Activated CD8-positive, alpha-beta memory T cell treated with anti-CD3 and anti-CD28 coated beads, Interleukin-2, amount 50 U/mL, for 24 hours (primary cell): ENCODE results near the gene TAOK2.
A peak's percentile ranks its signal among the peaks of the same experiment; 100 is the strongest.

ENCODE experiments used
- DNase-seq: peaks from one replicate; pipeline ENCODE4 v3.0.0-alpha.2; 2020; ENCODE audit errors: extremely low read depth

TAOK2 gene

DNA sequence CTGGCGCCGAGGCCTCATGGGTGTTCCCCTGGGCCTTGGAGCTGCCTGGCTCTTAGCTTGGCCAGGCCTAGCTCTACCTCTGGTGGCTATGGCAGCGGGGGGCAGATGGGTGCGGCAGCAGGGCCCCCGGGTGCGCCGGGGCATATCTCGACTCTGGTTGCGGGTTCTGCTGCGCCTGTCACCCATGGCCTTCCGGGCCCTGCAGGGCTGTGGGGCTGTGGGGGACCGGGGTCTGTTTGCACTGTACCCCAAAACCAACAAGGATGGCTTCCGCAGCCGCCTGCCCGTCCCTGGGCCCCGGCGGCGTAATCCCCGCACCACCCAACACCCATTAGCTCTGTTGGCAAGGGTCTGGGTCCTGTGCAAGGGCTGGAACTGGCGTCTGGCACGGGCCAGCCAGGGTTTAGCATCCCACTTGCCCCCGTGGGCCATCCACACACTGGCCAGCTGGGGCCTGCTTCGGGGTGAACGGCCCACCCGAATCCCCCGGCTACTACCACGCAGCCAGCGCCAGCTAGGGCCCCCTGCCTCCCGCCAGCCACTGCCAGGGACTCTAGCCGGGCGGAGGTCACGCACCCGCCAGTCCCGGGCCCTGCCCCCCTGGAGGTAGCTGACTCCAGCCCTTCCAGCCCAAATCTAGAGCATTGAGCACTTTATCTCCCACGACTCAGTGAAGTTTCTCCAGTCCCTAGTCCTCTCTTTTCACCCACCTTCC lies 13.9 kb downstream of the TAOK2 start:
- DNase-seq = no peak

DNA sequence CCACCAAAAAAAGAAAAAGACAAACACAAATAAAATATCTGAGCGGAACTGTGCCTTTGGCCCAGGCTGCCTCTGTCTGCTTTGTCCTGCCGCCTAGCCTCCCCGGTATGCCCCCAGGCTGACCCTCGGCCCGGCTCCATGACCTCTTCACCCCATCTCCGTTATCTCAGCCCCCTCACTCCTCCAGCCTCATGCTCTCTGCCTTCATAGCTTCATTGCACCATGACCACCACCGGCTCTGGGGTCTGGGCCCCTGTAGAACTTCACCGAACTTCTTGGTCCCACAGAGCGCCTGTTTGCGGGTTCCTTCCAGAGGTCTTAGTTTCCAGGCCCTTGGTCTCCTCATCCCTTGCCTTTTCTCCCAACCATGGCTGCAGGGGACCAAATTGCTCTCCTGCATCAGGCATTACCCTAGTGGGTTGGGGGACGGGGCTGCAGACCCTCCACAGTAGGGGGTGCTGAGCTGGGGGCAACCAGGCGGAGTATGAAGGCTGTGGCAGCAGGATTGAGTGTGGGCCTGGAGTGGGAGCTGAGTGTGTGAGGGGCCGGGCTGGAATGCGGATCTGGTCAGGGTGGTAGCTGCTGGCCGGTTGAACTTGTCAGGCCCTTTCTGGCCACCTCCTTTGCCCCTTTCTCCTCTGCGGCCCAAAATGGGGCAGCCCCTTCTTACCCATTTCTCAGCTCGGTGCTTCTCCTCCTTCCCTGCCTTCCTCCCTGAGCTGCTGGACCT lies 14.8 kb downstream of the TAOK2 start:
- DNase-seq = no peak

DNA sequence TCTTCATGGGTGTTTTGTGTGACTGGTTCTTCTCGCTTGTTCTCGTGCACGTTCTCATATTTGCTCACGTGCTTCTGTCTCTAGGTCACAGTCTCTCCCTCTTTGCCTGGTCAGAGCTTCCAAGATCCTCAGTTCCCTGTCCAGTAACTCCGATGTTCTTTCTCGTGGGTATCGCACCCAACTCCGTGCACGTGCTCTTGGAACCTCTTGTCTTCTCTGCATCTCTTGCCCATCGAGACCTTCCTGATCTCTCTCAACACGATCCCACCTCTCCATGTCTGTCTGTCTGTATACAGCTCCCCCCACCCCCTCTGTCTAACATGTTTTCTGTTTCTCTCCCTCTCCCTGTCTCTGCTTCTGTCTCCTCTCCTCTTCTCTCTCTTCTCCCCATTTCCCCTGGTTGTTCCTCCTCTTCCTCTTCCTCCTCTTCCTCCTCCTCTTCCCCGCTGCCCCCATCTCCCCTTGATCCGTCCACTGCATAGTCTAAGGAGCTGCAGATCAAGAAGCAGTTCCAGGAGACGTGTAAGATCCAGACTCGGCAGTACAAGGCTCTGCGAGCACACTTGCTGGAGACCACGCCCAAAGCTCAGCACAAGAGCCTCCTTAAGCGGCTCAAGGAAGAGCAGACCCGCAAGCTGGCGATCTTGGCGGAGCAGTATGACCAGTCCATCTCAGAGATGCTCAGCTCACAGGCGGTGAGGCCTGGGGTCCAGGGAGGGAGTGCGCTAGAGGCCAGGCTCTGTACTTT lies 15.6 kb downstream of the TAOK2 start:
- DNase-seq = no peak

DNA sequence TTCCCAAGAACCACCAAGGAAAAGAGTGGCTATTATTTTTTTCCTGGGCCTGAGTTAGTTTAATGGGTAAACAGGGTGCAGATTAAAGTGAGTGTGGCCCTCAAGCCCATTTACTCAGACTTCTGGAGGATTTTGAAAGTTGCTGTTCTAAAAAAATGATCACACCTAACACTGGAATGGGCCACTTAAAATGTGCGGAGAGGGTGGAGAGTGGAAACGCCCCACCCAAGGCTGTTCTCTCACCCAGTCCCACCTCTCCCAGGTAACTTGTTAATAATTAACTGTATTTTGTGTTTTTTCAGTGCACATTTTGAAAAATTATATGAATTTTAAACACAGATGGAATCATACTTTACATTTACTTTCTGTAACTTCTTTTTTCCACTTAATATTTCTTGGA lies 16.4 kb downstream of the TAOK2 start:
- no peak for DNase-seq

DNA sequence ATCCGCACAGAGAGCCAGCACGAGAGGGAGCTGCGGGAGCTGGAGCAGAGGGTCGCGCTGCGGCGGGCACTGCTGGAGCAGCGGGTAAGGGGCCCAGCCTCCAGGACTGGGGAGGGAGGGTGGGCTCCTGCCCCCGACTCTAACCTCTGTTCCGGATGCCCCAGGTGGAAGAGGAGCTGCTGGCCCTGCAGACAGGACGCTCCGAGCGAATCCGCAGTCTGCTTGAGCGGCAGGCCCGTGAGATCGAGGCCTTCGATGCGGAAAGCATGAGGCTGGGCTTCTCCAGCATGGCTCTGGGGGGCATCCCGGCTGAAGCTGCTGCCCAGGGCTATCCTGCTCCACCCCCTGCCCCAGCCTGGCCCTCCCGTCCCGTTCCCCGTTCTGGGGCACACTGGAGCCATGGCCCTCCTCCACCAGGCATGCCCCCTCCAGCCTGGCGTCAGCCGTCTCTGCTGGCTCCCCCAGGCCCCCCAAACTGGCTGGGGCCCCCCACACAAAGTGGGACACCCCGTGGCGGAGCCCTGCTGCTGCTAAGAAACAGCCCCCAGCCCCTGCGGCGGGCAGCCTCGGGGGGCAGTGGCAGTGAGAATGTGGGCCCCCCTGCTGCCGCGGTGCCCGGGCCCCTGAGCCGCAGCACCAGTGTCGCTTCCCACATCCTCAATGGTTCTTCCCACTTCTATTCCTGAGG lies 17.4 kb downstream of the TAOK2 start:
- no peak for DNase-seq

DNA sequence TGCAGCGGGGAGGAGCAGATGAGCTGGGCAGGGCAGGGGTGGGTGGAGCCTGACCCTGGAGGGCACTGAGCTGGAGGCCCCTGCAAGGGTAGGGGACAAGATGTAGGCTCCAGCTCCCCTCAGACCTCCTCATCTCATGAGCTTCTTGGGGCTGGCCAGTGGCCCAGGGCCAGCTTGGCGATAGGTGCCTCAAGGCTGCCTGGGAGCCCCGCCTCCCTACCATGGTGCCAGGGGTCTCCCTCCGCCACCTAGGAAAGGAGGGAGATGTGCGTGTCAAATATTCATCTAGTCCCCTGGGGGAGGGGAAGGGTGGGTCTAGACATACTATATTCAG lies 17.9 kb downstream of the TAOK2 start:
- DNase-seq = no peak

DNA sequence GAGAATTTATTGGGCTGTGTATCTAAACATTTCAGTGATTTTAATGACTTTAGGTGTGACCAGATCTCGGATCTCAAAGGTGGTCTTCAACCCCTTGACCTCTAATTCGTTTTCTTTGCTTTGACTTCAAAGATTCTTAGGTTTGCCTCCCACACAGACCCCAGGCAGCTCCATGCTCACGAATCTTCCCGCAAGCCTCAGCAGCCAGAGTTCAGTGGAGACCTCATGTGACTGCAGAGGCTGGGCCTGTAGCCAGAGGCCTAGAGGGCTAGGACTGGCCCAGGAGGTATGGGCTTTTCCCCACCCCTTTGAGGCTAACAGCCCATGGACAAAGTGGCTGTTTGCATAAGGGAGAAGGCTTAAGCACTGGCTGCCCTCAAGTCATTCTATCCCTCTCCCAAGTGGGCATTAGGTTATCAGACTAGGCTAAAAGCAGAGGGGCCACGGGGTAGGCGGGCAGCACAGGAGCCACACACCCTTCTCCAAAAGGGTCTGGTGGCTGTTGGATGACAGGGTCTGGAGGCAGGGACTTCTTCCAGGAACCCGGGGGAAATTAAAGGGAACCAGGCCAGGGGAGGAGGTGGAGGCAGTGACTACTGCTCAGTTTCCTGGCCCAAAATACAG lies 18.8 kb downstream of the TAOK2 start:
- no peak for DNase-seq

DNA sequence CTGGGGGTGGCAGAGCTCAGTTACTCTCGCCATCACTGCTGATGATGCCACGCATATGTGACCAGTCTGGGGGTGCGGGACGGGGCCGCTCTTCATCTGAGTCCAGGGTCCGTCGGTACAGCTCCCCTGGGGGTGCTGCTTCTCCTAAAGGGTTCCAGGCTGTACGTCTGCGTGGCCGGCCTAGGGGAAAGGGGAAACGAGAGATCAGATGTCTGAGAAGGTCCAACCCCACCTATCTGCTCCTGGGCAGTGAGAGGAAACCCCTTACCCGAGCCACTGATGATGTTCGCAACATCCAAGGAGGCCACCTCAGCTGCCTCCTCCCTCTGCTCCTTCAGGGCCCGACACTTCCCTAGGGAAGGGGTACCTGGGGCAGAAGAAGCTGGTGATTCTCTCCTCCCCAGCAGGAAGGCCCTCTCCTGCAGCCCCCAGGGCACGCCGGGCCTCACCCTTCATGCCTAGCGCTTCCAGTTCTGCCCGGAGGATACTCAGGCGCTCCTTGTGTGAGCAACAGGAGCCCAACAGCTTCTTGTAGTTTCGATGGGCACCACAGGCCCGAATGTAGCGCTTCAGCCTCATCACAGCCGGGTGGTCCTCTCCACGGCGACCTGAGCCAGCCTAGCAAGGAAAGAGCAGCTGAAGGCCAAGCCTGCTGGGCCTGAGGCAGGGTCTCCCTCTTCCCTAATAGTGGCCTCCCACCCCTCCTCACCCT lies 19.7 kb downstream of the TAOK2 start:
- DNase-seq = no peak

DNA sequence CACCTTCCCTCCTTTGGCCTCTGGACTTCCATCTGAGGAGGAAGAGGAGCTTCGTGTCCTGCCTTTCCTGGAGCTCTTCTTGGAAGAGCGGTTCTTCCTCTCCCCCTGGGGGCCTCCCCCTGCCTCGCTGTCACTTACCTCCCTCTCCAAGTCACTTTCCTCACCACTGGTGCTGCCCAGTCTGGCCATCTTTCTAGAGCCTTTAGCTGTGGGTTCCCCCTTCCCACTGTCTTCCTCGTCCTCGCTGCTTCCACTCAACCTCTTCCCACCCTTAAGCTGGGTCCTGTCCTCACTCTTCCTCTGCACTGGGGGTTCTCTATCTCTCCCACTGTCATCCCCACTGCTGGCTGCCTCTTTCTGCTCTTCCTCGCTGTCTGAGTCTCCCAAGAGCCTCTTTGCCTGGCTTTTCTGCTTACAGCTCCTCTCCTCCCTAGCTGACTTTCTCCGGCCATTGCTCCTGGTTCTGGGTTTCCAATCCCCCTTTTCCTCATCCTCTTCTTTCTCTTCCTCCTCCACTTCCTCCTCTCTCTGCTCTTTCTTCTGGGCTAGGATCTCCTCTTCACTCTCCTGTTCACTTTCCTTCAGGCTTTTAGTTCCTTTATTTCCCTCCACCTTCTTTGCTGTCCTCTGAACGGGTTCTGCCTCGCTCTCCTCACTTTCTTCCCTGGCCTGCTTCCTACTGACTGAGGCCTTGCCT lies 20.4 kb downstream of the TAOK2 start:
- no peak for DNase-seq

DNA sequence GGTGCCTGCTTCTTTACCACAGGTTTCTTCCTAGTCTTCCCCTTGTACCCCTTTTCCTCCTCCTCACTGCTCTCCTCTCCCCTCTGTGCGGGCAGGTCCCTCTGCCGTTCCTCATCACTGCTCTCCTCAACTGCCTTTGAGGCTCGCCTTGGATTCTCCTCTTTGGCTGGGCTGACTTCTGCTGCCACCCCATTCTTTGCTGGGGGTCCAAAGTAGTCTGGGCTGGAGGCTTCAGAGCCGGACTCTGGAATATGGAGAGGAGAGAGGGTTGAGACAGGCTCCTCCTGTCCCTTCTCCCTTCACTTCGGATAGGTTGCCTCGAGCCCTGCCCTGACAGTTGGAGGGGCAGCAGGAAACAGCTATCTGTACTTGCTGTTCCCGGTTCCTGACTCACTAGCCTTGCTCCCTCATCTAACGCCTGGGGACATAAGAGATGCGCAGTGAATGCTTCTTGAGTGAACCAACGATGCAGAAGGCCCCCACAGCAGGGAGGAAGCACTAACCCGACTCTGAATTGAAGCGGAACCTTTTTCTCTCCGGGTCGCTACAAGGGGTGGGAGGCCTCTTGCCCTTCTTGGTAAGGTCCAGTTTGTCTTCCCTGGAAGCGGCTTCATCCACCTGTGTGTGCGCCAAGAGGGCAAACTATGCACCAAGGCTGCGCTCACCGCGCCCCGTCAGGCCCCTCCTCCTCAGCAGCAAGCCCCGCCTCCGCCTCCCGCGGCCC lies 21.1 kb downstream of the TAOK2 start:
- peak; percentile 17 for DNase-seq

DNA sequence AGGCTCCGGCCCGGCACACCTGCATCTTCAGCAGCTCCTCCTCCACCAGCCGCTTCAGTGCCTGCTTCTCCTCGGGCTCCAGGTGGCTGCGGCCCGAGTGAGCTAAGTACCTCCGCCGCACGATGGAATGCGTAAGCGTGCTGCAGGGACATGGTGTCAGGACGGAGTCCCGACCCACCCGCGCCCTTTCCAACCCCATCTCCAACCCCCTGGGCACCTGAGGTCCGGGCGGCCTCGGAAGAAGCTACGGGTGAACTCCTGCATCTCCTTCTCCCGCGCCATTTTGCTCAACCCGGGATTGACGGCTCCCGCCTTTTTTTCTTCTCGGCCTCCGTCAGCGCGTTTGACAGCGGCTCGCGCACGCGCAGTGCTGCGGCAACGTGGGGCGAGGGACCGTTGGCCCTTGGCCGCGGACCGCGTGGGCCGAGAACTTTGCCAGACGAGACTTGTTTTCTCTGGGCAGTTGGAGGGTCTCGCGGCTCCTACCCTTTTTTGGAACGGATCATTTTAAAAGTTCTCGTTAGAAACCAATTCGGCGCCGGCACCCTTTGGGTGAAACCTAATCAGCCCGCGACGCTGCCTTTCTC lies 21.7 kb downstream of the TAOK2 start, which contains the start of gene HIRIP3:
Gene HIRIP3, minus strand, starts transcription at position 294 of the 587 bp plus-strand sequence. Its CDS starts 12 bp downstream, at position 282.
- peak; percentile 74 for DNase-seq

DNA sequence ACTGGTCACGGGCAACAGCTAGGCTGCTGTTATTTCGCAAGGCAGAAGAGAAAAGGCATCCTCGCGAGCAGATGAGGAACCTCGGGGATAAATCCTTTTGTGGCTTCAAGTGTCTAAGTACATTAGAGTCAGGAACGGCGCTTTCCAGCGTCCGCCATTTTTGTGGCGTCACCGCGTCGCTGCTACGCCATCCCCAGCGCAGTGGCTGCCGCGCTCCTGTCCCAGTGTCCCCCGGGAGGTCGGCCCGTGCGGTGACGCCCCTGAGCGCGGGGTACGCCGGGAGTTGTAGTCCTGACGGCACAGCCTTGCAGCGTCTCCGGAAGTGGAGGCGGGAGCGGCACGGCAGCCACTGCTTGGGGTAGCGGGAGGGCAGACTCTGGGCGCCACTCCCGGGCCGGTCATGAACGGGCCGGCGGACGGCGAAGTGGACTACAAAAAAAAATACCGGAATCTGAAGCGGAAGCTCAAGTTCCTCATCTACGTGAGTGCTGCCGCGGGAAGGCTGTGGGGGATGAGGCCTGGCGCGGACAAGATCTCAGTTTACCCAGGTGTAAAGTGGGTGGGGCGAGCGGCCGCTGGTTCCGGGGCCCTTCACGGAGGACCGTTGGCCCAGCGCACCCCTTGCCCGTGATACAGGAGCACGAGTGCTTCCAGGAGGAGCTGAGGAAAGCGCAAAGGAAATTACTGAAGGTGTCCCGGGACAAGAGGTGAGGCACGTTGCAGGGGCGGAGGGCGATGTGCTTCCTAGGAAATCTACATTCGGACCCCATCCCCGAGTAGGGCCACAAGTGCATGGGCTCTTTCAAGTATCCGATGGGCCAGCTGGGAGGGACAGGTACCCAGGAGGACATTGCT lies 22.5 kb downstream of the TAOK2 start, which contains the start of gene INO80E:
Gene INO80E, plus strand, starts transcription at position 331 of the 855 bp plus-strand sequence. Its CDS starts 70 bp downstream, at position 401.
- peak; percentile 98 for DNase-seq

DNA sequence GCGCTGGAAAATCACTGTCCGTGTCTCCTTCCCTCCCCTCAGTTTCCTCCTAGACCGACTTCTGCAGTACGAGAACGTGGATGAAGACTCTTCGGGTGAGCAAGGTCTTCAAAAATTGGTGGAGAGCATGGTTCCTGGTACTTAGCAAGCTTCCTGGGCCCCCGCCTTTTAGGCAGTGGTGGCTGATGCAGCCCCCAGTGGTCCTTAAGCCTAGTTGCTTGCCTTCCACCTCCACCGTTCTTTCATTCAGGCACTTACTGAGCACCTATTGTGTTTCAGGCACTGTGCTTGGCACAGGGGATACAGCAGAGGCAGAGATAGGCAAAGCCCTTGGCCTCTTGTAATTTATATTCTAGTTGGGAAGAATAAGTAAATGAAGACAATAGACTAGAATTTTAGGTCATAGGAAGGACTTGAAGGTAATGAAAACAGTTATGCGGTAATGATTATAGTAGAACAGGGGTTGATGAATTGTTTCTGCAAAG lies 23.1 kb downstream of the TAOK2 start:
- no peak for DNase-seq

DNA sequence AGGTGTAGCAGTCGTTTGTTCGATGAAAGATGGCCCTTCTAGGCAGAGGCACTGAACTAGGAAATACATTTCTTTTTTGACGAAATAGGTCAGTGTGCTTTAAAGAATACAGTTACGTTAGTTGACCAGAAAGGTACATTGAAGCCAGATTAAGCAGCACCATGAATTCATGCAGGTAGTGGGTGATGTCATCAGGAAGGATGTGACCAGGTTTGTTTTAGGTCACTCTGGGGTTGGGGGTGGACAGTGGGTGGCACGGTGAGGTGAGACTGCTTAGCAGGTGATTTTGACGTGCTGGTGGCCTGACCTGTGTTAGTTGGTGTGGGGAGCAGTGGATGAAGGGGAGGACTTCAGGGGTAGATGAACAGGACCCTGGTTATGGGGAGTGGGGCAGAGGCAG lies 25.9 kb downstream of the TAOK2 start:
- DNase-seq = no peak

DNA sequence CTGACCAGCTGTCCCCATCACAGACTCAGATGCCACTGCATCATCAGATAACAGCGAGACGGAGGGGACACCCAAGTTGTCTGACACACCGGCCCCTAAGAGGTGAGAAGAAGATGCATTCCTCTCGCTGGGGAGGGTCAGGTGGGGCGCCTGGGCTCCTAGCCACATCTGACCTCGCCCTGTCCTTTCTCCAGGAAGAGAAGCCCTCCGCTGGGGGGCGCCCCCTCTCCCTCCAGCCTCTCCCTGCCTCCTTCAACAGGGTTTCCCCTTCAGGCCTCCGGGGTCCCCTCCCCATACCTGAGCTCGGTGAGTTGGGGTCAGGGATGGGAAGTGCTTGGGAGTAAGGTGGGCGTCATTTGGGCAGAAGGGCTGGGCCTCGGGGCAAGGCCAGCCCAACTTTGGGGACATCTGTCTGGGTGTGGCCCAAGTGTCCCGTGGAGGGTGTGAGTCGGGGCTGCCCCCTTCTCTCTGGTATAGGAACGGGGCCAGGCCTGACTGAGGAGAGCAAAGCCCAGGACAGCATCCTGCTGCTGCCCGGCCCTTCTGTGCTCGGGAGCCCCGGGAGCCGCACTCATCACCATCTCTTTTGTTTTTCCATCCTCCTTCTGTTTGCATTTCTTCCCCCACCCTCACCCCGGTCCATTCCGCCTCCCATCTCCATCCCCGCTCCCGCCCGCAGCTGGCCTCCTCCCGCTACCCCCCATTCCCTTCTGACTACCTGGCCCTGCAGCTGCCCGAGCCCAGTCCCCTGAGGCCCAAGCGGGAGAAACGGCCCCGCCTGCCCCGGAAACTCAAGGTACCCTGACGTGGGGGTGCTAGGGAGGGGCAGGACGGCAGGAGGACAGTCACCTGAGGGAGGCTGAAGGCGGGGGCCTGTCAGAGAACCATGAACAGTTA lies 27.3 kb downstream of the TAOK2 start:
- DNase-seq = no peak

DNA sequence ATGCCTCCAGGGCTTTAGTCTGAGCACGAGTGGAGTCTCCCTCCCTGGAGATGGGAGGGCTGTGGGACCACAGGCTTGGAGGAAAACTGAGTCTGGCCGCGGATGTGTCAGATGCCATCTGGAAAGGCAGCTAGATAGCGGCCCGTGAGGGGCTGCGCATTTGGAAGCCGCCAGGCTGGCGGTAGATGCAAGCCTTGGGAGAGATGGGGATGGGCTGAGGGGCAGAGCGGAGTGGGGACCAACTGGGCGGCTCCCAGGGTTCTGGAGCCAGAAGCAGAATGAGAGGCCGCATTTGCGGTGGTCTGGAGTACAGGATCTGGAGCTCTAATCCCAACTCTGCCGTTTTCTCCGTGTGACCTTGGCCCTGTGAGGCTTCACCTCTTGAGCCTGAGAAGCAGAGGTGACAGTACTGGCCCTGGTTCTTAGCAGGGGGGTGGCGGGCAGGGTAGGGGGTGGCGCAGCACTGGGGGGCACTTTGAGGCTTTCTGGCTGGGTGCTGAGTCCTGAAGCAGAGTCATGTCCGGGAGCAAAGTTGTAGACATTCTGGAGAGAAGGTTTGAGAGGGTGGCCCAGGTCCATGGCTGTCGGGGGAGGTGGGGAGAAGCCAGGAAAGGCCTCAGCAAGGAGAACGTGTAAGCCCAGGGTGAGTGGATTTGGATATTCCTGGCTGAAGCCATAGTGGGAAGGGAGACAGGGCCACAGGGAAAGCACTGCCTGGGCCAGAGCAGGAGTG lies 29.1 kb downstream of the TAOK2 start:
- no peak for DNase-seq
